ENCODE measurements around the gene EYA3.

DNA sequence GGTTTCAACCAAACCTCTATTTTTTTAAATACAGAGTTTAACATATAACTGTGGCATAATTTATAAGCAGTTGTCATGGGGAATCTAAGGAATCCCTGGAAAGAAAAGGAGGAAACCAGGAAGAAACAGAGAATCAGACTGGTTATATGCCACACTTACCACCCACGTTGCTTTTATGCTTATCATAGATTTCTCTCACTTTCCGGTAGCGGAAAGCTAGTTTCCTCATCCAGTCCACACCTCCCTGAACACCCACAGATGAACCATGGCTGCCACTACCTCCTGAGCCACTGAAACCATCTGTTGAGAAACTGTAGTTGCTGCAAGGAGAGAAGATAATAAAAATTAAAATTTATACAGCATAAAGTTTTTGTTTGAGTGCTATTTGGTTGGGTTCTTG lies 95.2 kb downstream of the EYA3 start:
- TF ChIP-seq, protein P1, sequence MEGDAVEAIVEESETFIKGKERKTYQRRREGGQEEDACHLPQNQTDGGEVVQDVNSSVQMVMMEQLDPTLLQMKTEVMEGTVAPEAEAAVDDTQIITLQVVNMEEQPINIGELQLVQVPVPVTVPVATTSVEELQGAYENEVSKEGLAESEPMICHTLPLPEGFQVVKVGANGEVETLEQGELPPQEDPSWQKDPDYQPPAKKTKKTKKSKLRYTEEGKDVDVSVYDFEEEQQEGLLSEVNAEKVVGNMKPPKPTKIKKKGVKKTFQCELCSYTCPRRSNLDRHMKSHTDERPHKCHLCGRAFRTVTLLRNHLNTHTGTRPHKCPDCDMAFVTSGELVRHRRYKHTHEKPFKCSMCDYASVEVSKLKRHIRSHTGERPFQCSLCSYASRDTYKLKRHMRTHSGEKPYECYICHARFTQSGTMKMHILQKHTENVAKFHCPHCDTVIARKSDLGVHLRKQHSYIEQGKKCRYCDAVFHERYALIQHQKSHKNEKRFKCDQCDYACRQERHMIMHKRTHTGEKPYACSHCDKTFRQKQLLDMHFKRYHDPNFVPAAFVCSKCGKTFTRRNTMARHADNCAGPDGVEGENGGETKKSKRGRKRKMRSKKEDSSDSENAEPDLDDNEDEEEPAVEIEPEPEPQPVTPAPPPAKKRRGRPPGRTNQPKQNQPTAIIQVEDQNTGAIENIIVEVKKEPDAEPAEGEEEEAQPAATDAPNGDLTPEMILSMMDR (IDR thresholded peaks at IDR 0.05; ENCODE audit: low read depth, low read length, poor library complexity, severe bottlenecking): no peak
- TF ChIP-seq EZH2phosphoT487 (IDR thresholded peaks at IDR 0.05; ENCODE audit: borderline replicate concordance, low read length): no peak

All from DOHH2 (cell line).